Fibroblast of skin of back (primary cell): Measurements from ENCODE around the gene DRC1.
"Not testable (repeated sequence)": the region's sequence is repeated elsewhere in the genome, so short reads cannot be mapped to it uniquely, and the experiment has no call there.

ENCODE experiments used
- DNase-seq: peaks from one replicate; pipeline ENCODE4 v3.0.0-alpha.2; 2013

Gene DRC1

DNA sequence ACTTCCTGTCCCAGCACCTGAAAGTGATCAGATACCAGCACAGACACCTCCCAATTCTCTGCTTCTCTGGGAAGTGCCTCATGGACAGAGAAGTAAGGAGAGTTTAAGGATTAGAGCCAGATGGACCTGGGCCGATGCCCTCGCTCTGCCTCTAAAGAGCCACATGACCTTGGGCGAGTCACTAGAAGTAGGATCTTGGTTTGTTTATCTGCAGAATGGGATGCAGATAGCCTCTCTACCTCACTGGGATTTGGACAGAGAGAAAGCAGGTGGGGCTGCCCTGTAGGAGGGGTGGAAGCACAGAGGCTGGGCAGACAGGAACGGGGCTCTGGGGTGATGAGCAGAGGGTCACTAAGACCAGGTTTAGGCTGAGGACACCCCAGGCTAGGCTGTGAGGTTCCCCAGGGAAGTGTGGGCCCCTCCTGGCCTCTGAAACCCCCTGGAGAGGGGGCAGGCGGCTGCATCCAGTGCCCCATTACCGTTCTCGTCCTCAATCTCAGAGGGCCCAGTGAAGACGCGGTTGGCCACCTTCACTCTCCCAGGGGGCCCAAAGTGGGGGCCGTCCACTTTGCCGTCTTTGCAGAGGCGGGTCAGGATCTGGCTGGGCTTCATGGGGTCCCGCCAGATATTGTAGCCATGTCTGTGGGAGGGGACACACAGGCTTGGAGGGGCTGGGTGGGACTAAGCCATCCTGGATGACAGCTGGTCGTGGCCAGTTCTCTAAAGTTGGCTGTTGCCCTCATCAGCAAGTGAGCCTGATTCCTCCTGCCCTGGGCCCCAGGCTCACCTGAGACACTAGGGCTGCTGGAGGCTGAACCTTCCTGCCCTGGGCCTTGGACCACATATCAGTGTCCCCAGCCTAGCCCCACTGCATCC is 62.9 kb downstream of the DRC1 start:
- no peak for DNase-seq

DNA sequence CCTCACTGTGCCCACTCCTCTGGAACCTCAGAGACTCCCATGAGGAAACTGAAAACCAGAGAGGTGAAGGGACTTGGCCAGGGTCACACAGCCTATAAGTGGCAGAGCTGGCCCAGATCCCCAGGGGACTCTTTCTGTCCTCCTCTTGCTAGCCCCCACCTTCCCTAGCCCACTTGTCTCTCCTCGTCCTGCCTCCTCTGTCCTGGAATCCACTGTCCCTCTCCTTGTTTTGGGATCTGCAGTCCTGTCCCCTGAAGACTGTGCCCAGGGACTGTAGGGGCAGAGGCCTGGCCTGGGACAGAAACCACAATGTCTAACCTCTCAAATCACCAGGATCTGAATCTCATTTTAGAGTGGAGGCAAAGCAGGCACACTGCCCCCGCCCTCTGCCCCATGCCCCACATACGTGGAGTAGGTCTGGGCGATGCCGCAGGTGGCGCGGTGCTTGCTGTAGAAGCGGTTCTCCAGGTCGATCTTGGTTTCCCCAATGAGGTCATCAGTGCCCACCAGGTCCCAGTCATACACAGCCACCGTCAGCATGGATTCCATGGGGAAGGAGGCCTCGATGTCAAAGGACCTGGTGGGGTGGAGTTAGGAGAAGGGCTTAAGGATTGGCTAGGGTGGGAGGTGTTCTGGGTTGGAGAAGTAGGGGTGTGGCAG is 63.7 kb downstream of the DRC1 start:
- no peak for DNase-seq

GRCh38 chr2:26465981-26466471 is 64.3 kb downstream of the DRC1 start:
- no peak for DNase-seq

DNA sequence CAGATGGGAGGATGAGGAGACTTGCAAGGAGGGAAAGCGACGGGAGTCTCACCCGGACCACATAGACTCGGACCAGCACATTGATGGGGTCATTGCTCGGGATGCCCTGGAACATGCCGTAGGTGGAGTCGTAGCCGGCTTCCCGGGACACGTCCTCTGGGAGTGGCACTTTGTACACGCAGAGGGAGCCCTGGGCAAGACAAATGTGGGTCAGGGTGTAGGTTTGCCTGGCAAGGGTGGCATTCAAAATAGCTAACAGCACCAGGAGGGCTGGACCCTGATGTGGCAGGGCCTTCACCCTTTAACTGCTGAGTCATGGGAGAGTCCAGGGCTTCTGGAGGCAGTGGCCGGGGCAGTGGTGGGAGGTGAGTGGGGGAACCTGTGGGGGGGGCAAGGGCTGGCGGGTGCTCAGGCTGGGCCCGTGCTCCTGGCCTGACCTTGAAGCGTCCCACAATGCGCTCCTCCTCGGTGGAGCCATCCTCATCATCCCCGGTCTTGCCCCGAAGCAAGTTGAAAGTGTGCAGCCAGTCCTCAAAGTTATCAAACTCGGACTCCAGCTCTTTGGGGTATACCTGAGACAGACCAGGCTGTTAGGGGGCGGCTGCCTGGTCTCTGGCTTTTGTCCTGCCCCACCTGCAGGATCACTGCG is 65.1 kb downstream of the DRC1 start:
- DNase-seq, result no peak

- not testable (repeated sequence) for DNase-seq
Observed at GRCh38 chr2:26468544-26468943, 66.8 kb downstream of the DRC1 start.

DNA sequence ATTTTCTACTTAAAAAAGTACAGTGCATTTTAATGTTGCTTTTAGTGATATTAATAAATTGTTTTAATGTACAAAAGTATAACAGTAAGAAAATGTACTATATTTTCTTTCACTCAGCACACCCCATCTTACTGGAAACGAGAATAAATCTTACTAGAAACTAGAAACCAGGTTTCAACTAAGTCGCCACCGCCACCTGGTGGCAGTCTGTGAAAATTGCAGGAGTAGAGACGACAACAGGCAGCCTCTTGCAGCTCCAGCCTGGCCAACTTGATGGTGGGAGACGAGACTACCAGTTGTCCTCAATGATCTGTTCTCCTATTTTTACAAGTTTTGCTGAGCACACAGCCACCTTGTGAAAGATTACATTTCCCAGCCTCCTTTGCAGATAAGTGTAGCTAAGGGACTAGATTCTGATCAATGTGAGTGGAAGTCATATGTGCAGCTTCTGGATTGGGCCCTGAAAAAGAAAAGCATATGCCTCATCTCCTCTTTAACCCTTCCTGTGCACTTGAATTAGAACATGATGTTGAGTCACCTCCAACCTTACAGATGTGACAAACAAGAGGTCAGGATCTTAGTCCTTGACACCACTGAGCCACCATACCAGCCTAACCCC is 67.5 kb downstream of the DRC1 start:
- DNase-seq, result peak; percentile 25

DNA sequence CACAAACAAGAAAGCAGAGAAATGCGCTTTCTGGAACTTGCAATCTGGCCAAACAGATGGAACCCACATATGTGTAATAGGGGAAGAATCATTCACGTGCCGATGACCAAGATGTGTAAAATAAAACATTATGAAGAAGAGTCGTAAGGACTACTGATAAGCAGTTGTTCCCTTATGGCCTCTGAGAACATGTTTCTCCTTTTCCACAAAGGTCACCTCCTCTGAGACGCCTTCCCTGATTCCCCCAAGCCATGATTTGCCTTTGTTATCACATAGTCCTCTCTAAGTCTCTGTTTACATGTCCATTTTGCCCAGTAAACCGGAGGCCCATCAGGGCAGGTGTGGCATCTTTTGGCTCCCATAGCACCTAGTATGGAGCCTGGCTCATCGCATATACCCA is 68.2 kb downstream of the DRC1 start:
- no peak for DNase-seq

DNA sequence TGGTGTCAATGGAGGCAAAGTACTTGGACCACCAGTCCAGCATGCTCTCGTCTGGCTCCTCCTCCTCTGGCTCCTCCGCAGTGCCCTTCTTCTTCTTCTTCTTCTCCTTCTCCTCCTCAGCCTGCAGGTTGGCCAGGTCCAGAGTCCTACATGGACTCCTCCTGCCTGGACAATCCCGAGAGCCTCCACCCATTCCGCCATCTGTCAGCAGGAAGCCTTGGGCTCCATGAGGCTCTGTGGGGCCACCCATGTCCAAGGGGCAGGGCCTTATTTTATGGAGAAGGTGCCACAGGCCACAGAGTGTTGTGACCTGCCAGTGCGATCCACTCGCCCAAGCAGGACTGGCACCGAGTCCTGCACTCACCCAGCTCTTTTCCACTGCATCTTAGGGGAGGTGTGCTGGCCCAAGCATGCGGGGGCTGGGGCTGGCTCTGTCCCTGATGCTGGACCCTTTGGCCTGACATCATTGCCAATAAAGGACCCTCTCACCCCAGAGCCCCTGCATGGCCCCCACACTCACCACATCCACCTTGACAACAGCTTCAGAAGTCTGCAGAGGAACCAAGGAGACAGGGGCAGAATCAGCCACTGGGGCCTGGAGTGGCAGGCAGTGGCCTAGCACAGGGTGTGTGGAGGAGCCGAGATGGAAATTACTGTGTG is 69.0 kb downstream of the DRC1 start:
- DNase-seq, result no peak

DNA sequence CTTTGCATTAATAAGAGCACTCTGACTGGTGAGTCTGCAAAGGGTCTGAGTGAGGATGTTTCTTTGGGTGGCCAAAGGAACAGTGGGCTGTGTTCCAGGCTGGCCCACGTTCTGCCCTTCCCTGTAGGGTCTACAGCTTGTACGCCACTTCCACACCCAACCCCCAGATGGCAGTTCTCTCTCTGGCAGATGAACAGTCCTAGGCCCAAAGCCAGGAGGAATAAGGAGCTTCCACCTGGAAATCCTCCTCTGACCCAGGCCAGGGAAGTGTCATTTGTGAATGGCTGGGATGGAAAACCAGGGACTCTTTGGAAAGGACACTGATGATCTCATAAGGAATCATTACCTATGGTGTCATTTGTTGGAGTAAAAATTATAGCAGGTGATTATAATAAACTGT is 69.6 kb downstream of the DRC1 start:
- DNase-seq, result no peak

- DNase-seq, result no peak
Observed at GRCh38 chr2:26471766-26472706, 70.3 kb downstream of the DRC1 start.

GRCh38 chr2:26472821-26473655 is 71.3 kb downstream of the DRC1 start:
- no peak for DNase-seq

DNA sequence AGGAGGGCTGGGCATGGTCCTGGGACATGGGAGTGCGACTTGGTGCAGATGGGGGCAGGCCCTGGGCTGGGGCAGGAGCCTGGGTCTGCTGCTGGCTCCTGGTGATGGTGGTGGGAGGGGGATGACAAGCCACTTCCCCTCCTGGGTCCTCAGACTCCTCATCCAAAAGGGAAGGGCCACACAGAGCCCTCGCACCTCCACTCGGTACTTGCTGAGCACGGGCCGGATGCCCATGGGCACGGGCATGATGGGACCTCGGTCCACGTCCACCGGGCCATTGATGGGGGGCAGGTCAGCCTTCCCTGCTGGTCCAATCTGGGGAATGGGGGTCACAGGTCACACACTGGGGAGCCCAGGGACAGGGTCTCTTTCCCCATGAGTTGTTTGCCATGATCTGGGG is 72.1 kb downstream of the DRC1 start:
- no peak for DNase-seq

GRCh38 chr2:26474261-26474785 is 72.6 kb downstream of the DRC1 start:
- no peak for DNase-seq

DNA sequence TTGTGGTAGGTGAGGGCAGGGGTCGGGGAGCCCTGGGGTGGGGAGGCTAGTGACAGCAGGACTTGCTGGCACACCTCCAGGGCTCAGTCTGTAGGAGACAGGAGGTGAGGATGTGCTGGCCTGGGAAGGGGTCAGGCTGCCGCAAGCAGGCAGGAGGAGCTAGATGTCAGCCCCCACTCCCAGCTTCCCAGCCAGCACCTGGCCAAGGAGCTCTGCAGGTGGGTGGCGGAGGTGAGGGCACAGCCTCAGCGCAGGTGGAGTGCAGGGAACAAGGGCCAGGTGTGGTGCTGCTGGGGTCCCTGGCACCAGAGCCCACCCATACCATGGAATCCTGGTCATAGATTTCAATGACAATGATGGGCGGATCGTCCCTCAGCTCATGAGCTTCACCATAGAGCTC is 73.3 kb downstream of the DRC1 start:
- DNase-seq, result no peak

- DNase-seq, result no peak
Observed at GRCh38 chr2:26475832-26476501, 74.2 kb downstream of the DRC1 start.

DNA sequence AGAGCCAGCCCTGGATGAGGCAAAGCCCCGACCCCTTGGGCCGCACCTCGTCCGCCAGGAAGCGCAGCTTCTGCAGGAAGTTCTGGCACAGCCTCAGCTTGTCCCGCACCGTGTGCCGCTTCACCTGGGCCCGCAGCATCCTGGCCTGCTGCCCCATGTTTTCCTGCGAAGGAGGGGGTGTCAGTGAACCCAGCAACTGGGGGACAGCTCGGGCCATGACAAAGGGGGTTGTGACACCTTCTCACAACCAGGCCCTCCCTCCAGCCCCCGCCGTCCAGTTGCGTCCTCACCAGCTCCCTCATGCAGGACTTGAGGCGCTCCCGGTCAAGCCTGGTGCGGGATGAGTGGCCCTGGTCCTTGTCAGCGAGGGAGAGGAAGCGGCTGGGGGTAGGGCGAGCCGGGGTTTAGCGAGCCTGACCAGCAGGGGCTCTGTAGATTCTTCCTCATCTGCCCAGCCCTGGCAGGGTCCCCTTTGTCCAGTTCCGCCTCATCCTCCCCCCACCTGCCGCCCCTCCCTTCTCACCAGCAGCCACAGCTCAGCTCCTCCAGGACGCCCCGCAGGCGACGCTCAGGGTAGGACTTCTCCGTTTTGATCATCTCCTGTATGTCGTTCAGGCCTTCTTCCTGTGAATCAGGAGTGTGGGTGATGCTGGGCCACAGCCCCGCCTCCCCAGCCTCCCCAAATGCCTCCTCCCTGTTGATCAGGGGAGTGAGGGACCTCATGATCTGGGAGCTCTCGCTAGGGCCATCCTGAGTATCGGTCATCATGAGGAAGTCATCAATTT is 75.6 kb downstream of the DRC1 start:
- no peak for DNase-seq

DNA sequence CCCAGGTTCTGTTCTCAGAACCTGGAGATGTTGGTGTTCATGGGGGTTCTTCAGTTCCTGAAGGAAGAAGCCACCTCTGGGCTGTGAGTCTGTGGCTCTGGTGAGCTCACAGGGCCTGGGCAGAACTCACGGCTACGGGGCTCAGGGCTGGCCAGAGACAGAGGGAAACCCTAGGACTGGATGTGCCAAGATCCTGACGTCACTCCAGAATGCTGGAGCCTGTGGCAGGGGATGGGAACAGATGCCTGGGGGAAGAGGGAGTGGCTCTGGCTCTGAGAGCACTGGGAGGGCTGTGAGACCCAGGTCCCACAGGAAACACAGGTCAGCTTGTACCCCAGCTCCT is 76.2 kb downstream of the DRC1 start, which contains the start of gene OTOF:
TSS of gene OTOF (minus strand) at position 214 of the 343 bp plus-strand sequence.
- DNase-seq, result peak; percentile 66

DNA sequence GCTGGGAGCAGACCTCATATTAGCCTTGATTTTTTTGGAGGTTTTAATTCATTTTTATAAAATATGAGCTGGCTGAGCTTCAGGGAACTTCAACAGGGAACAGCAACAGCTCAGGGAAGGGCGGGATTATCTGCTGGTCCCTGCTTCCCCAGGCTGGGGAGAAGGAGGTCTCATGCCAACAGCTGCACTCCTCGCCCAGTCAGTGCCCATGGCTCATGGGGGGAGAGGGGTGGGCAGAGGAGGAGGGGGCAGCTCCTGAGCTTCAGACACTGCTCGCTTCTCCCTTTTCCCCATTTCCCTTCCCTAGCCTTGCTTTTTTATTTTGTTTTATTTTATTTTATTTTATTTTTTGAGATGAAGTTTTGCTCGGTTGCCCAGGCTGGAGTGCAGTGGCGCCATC is 76.6 kb downstream of the DRC1 start:
- DNase-seq, result no peak
